GM13977 (cell line): ENCODE measurements around the gene VPS50.

Source experiments
- DNase-seq: peaks from one replicate; pipeline ENCODE4 v3.0.0; 2012; ENCODE audit warnings: low spot score
- in situ Hi-C: fragments of 300-500 bp; cut with MboI; formaldehyde crosslinking; loops from one replicate; pipeline ENCODE4 v1.12.0; 2022; ENCODE audit warnings: low sequenced_read_pairs, low pct_unique_long_range_greater_than_20kb, mixed read lengths, inconsistent platforms; ENCODE audit not compliant: unreplicated experiment
- TF ChIP-seq, protein P1 (sequence below): IDR thresholded peaks from 2 replicates; pipeline ENCODE4 v1.5.1; 2012; ENCODE audit warnings: mild to moderate bottlenecking, control low read depth; ENCODE audit not compliant: insufficient read depth; ENCODE audit errors: extremely low read depth, missing control alignments

VPS50 gene, protein sequence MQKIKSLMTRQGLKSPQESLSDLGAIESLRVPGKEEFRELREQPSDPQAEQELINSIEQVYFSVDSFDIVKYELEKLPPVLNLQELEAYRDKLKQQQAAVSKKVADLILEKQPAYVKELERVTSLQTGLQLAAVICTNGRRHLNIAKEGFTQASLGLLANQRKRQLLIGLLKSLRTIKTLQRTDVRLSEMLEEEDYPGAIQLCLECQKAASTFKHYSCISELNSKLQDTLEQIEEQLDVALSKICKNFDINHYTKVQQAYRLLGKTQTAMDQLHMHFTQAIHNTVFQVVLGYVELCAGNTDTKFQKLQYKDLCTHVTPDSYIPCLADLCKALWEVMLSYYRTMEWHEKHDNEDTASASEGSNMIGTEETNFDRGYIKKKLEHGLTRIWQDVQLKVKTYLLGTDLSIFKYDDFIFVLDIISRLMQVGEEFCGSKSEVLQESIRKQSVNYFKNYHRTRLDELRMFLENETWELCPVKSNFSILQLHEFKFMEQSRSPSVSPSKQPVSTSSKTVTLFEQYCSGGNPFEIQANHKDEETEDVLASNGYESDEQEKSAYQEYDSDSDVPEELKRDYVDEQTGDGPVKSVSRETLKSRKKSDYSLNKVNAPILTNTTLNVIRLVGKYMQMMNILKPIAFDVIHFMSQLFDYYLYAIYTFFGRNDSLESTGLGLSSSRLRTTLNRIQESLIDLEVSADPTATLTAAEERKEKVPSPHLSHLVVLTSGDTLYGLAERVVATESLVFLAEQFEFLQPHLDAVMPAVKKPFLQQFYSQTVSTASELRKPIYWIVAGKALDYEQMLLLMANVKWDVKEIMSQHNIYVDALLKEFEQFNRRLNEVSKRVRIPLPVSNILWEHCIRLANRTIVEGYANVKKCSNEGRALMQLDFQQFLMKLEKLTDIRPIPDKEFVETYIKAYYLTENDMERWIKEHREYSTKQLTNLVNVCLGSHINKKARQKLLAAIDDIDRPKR

DNA sequence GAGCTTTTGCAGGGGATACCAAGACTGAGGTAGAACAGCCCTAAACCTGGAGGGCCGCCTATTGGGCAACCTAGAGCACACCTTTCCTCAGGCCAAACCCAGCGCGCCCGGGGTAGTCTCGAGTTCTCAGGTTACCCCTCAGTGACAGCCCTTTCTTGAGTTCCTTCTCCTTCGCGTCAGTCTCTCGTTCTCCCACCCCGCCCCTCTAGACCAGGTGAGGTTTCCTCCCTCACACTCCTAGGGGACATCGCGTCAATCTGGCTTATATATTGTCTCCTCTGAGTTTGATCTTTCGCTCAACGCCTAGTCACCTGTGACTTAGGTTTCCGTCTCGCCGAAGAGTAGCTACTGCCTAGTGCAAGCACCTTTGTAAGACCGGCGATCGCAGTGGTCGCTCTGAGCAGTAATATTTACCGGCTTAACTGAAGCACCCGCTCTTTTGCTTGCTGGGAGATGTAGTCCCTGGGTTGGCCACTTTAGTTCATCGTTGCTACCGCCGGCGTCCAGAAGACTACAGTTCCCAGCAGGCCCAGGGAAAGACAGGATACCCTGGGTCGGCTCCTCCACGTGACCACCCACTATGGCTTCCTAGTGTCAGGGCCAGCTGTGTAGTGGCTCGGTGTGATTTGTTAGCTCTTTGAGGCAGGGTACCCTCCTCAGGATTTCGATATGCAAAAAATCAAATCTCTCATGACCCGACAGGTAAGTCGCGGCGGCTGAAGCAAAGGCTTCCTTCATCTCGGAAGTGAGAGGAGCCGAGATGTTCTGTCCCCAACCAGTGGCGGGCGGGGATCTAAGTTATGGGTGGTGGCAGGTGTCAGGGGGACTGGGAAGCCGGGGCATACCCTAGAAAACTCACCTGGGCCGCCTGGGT, at the start of gene VPS50:
VPS50 (plus strand) TSS at position 568 of the 874 bp plus-strand sequence; CDS start at position 670, 102 bp downstream.
- peak; percentile 83 for DNase-seq
- TF ChIP-seq, protein P1, sequence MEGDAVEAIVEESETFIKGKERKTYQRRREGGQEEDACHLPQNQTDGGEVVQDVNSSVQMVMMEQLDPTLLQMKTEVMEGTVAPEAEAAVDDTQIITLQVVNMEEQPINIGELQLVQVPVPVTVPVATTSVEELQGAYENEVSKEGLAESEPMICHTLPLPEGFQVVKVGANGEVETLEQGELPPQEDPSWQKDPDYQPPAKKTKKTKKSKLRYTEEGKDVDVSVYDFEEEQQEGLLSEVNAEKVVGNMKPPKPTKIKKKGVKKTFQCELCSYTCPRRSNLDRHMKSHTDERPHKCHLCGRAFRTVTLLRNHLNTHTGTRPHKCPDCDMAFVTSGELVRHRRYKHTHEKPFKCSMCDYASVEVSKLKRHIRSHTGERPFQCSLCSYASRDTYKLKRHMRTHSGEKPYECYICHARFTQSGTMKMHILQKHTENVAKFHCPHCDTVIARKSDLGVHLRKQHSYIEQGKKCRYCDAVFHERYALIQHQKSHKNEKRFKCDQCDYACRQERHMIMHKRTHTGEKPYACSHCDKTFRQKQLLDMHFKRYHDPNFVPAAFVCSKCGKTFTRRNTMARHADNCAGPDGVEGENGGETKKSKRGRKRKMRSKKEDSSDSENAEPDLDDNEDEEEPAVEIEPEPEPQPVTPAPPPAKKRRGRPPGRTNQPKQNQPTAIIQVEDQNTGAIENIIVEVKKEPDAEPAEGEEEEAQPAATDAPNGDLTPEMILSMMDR, result no peak
- in situ Hi-C loops, result loop anchor here (10.0 kb wide), 1 partner anchor 137 kb away; no protein-coding TSS in a partner anchor

DNA sequence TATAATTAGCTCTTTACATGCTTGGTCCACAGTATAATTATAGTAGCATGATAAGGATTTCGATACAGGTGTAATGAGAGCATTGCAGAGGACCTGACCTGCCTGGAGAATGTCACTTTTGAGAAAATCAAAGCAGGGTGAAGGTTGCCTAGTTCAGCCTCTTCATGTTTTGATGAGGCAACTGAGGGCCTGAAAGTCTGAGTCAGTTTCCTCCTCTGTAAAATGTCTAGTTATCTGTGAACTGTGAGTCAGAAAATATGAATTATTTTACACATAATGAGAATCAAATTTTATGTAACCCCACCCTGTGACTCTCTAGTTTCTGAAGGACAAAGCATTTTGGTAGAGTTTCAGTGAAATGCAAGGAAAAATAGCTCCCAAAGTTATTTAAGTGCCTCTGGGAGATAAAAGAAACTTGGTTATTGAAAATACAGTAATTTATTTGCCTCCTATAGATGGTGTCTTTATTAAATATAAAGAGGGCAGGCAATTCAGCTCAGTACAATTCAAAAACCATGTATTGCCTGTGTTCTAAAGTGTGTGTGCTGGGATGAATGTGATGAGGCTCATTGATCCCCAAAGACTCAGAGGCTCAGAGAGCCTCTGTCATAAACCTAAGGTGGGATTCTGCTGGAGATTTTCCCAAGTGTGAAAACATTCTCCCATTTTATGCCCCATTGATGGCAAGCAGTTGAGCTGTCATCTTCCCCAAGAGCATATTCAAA, 46.7 kb upstream of the VPS50 start:
- no peak for DNase-seq
- in situ Hi-C loops, result no loop called here
- TF ChIP-seq, protein P1, result no peak

DNA sequence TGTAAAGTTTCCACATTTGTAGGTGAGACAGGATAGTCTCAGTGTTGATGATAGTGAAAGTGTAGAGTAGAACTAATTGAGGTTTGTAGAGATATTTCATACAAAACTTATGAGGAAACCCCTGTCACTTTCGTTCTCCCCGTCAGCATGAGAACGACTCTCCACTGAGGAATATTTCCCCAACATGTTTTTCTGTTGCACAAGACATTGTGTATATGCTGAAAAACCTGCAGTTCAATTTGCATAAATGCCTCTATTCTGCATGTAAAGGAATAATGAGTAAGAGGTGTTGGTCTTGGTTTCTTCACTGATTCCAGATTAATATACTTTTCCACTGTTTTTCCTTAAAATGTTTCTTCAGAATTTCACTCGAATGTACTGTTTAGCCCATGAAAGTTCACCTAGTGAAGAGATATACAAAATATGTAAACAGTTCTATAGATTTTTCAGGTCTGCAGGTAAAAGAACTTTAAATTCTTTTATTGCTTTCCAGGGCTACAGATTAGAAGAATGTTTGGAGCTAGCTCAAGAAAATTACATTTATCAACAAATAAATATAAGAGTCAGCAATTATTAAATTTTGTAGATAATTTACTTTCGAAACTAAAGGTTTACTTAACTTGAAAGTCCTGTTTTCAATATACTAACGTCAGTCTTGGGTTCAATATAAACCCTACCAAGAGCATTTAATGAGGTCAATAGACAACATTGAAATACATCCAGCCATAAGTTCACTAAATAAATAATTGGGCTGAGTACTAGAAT, 43.1 kb upstream of the VPS50 start:
- DNase-seq, result no peak
- TF ChIP-seq, protein P1, result no peak
- in situ Hi-C loops, result no loop called here

DNA sequence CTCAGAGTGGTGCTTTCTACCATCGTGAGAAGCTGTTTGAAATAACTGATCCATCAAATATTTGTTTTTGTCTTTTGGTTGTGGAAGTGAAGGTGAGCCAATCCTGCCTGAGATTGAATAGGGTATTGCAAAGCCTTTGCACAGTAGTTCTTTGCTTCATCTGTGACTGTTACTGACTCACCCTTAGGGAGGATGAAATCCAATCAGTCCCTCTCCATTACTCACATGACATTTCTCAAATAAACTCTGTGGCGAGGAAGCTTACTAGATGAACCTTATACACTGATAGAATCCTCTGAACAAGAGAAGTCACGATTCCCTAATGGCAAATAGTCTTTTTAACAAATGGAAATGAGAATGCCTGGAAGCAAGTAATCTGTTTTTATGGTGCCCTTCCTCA, 37.8 kb upstream of the VPS50 start:
- DNase-seq, result no peak
- in situ Hi-C loops, result no loop called here
- TF ChIP-seq, protein P1, result no peak

DNA sequence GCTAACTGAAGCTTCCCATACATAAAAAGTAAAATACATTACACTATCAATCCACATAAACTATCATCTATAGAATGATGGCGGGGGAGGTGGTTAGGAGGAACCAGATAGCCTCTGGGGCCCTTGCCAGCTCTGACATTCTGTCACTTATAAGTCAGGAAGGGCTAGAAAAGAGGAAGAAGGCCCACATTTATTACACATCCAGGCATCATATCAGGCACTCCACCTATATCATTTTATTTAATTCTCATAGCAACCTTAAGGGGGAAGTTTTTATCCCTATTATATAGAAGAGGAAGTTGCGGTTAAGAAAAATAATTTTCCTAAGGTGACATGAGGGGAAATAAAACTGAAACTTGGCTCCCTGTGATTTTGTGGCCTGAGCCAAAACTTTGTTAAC, 35.8 kb upstream of the VPS50 start:
- in situ Hi-C loops, result no loop called here
- DNase-seq, result no peak
- TF ChIP-seq, protein P1, result no peak
